A549 (cell line): ENCODE data around the gene C1orf21. TPM values are rescaled to one million over a fixed set of nuclear protein-coding genes. Genes with fewer than 3 reads are reported as not detected.

Experiments
- ATAC-seq, 2 experiments: fragments of 200-7000 bp in 1 of 2; fragments of >200 bp in 1 of 2; cut with Nextera tagmentation in 1 of 2; cut with Tn5 transposase in 1 of 2; 3 replicates each; pipeline versions ENCODE4 v1.8.0 to v1.9.1; 2018 to 2020; ENCODE audit warnings: mild to moderate bottlenecking in 1 of 2, moderate library complexity in 1 of 2
- CTCF ChIA-PET: fragments of 300-600 bp; sonication (Branson Sonifier 250); formaldehyde crosslinking; extraction: SDS; loops from one replicate; lab custom pipeline; 2021; ENCODE audit warnings: antibody characterized with exemption, inconsistent platforms; lab: Yijun Ruan, JAX
- POLR2A ChIA-PET: fragments of 350-600 bp; formaldehyde crosslinking; extraction: SDS; loops from one replicate; lab custom pipeline; 2021; ENCODE audit warnings: antibody characterized with exemption, inconsistent platforms; lab: Yijun Ruan, JAX
- DNase-seq, 2 experiments: peaks; one replicate each; pipeline versions ENCODE4 v3.0.0 to v3.0.0-alpha.2; 2011 to 2016; ENCODE audit warnings: low read depth in 1 of 2, low spot score in 1 of 2
- FAIRE-seq: peaks from 2 replicates; lab custom pipeline; 2011; peaks lifted over from hg19 to GRCh38; lab: Jason Lieb, UNC
- H3K27ac ChIP-seq, 2 experiments: fragments of >200 bp; sonication (Bioruptor Twin); formaldehyde crosslinking; 3 replicates each; pipeline ENCODE4 v1.5.1; 2016 to 2017
- H3K4me1 ChIP-seq: fragments of >200 bp; sonication (Bioruptor Twin); formaldehyde crosslinking; 3 replicates; pipeline ENCODE4 v1.6.1; 2016
- H3K4me2 ChIP-seq: fragments of >200 bp; sonication (Bioruptor Twin); formaldehyde crosslinking; 3 replicates; pipeline ENCODE4 v1.6.1; 2016
- H3K4me3 ChIP-seq: fragments of >200 bp; sonication (Bioruptor Twin); formaldehyde crosslinking; 3 replicates; pipeline ENCODE4 v1.5.1; 2016
- H3K9me3 ChIP-seq: fragments of >200 bp; sonication (Bioruptor Twin); formaldehyde crosslinking; 3 replicates; pipeline ENCODE4 v1.6.1; 2016
- BHLHE40 ChIP-seq: IDR thresholded peaks from 2 replicates; pipeline ENCODE4 v1.6.1; 2012; ENCODE audit warnings: low read depth, low read length, inconsistent platforms
- CEBPB ChIP-seq, 2 experiments: fragments of >200 bp in 1 of 2; sonication (Bioruptor Twin) in 1 of 2; formaldehyde crosslinking in 1 of 2; IDR thresholded peaks; 2 replicates each; pipeline ENCODE4 v1.6.1; 2012 to 2016
- FOSB ChIP-seq: fragments of 250-450 bp; sonication (Bioruptor Pico); IDR thresholded peaks from 2 replicates; pipeline ENCODE4 v1.5.0; 2020; ENCODE audit warnings: mild to moderate bottlenecking, moderate library complexity
- FOSL2 ChIP-seq, 2 experiments: fragments of 450-650 bp in 1 of 2; fragments of >200 bp in 1 of 2; sonication (Bioruptor Twin) in 1 of 2; formaldehyde crosslinking; IDR thresholded peaks; 2 replicates each; pipeline versions ENCODE4 v1.5.0 to v1.6.1; 2016 to 2020; ENCODE audit warnings: mild to moderate bottlenecking in 1 of 2, moderate library complexity in 1 of 2
- FOXS1 ChIP-seq: fragments of 250-450 bp; sonication (Bioruptor Pico); IDR thresholded peaks from 2 replicates; pipeline ENCODE4 v1.5.0; 2020; ENCODE audit warnings: mild to moderate bottlenecking, moderate library complexity
- HDAC2 ChIP-seq: fragments of 200-600 bp; sonication (generic); IDR thresholded peaks from 2 replicates; pipeline ENCODE4 v1.6.1; 2016
- HOXB5 ChIP-seq: fragments of 250-450 bp; sonication (Bioruptor Pico); IDR thresholded peaks from 2 replicates; pipeline ENCODE4 v1.5.0; 2020; ENCODE audit warnings: mild to moderate bottlenecking, moderate library complexity
- KDM1A ChIP-seq: fragments of 200-600 bp; sonication (generic); IDR thresholded peaks from 2 replicates; pipeline ENCODE4 v1.6.1; 2016; ENCODE audit warnings: low read depth, mild to moderate bottlenecking
- MAFK ChIP-seq: fragments of 450-650 bp; IDR thresholded peaks from 2 replicates; pipeline ENCODE4 v1.6.1; 2014; ENCODE audit not compliant: partially characterized antibody
- MYC ChIP-seq: IDR thresholded peaks from 2 replicates; pipeline ENCODE4 v1.6.1; 2012; ENCODE audit warnings: mild to moderate bottlenecking, inconsistent platforms, low read length, improper control_type of control experiment, borderline replicate concordance
- NPAS2 ChIP-seq: fragments of 250-450 bp; sonication (Bioruptor Pico); IDR thresholded peaks from 2 replicates; pipeline ENCODE4 v1.8.0; 2022; ENCODE audit warnings: mild to moderate bottlenecking, moderate library complexity, borderline replicate concordance
- NR3C1 ChIP-seq: fragments of >200 bp; sonication (Bioruptor Twin); formaldehyde crosslinking; IDR thresholded peaks from 3 replicates; pipeline ENCODE4 v1.6.1; 2017
- RNF2 ChIP-seq: fragments of 200-600 bp; sonication (generic); IDR thresholded peaks from 2 replicates; pipeline ENCODE4 v1.6.1; 2016; ENCODE audit warnings: low read depth, mild to moderate bottlenecking, antibody characterized with exemption, moderate library complexity, borderline replicate concordance
- SMC3 ChIP-seq: fragments of >200 bp; sonication (Bioruptor Twin); formaldehyde crosslinking; IDR thresholded peaks from 3 replicates; pipeline ENCODE4 v1.6.1; 2018; ENCODE audit warnings: inconsistent platforms
- TFCP2L1 ChIP-seq: fragments of 250-450 bp; sonication (Bioruptor Pico); IDR thresholded peaks from 2 replicates; pipeline ENCODE4 v1.5.0; 2021; ENCODE audit warnings: mild to moderate bottlenecking
- ZFP36 ChIP-seq: fragments of 450-650 bp; IDR thresholded peaks from 2 replicates; pipeline ENCODE4 v1.6.1; 2014; ENCODE audit warnings: borderline replicate concordance; ENCODE audit not compliant: partially characterized antibody
- ZNF302 ChIP-seq: fragments of 250-450 bp; sonication (Bioruptor Pico); IDR thresholded peaks from 2 replicates; pipeline ENCODE4 v1.9.0; 2021; ENCODE audit warnings: inconsistent platforms, mild to moderate bottlenecking, moderate library complexity
- WGBS: methylation state at CpG from one replicate; pipeline ENCODE4 v1.1.6; 2017; ENCODE audit errors: missing lambda C conversion rate; 5-methylcytosine and 5-hydroxymethylcytosine counted together
- polyA plus RNA-seq, 4 experiments: library from polyadenylated mRNA; depleted of rRNA in 3 of 4; stranded (reverse); fragments of >200 nt; fragmentation: RNase III in 1 of 4; extraction: RNeasy Plus Mini Kit Qiagen cat#74134 plus additional on column Dnase treatment in 1 of 4; gene quantifications; 2 replicates in 3 of 4; 3 replicates in 1 of 4; pipeline ENCODE4 v1.2.3, GENCODE V29; 2011 to 2017
- TF ChIP-seq, protein P1 (sequence below): IDR thresholded peaks from 2 replicates; pipeline ENCODE4 v1.6.1; 2012; ENCODE audit warnings: low read depth, borderline replicate concordance
- TF ChIP-seq, protein P2 (sequence below): fragments of >200 bp; sonication (Bioruptor Twin); formaldehyde crosslinking; IDR thresholded peaks from 3 replicates; pipeline ENCODE4 v1.6.1; 2016
- TF ChIP-seq, protein P3 (sequence below): fragments of 200-600 bp; sonication (generic); IDR thresholded peaks from 2 replicates; pipeline ENCODE4 v1.6.1; 2016; ENCODE audit warnings: antibody characterized with exemption, mild to moderate bottlenecking, moderate library complexity
- TF ChIP-seq, protein P4 (sequence below): fragments of 250-450 bp; sonication (Bioruptor Pico); IDR thresholded peaks from 2 replicates; pipeline ENCODE4 v1.5.0; 2021; ENCODE audit warnings: mild to moderate bottlenecking, moderate library complexity, borderline replicate concordance
- TF ChIP-seq, protein P5 (sequence below): fragments of 450-650 bp; IDR thresholded peaks from 2 replicates; pipeline ENCODE4 v1.6.1; 2014; ENCODE audit warnings: antibody characterized with exemption
- TF ChIP-seq, protein P6 (sequence below): IDR thresholded peaks from 2 replicates; pipeline ENCODE4 v1.6.1; 2012

The C1orf21 gene
- polyA plus RNA-seq, 2 of the 4 experiments (the other 2 are of a cell fraction): 11.4 to 11.6 TPM

DNA sequence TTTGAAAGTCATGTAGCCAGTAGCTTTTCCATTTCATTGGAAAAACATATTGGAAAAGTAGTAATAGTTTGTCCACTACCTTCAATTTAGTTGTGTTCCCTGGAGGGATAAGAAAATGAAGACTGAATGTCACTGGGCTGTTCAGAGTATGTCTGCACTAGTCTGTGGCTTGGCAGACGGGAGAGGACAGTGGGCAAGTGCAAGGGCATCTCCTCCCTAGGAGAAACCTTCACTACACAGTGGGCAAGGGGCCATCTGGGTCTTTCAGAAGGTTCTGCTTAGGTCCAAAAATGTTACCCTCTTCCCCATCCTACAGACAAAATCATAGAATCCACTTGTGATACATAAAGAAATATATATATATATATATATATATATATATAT, 118.1 kb downstream of the C1orf21 start:
- 73% methylated on average over 1 of the region's 1 CpG for WGBS
- Histone ChIP-seq H3K4me2 (no peak overlapping the region), H3K27ac (no peak overlapping the region)
- no peak for TF ChIP-seq MAFK
- no peak for TF ChIP-seq CEBPB (IDR thresholded peaks at IDR 0.05)
- TF ChIP-seq, protein P1, sequence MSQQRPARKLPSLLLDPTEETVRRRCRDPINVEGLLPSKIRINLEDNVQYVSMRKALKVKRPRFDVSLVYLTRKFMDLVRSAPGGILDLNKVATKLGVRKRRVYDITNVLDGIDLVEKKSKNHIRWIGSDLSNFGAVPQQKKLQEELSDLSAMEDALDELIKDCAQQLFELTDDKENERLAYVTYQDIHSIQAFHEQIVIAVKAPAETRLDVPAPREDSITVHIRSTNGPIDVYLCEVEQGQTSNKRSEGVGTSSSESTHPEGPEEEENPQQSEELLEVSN: no peak
- TF ChIP-seq TFCP2L1 (CRISPR knock-in tag): no peak
- TF ChIP-seq, protein P2, sequence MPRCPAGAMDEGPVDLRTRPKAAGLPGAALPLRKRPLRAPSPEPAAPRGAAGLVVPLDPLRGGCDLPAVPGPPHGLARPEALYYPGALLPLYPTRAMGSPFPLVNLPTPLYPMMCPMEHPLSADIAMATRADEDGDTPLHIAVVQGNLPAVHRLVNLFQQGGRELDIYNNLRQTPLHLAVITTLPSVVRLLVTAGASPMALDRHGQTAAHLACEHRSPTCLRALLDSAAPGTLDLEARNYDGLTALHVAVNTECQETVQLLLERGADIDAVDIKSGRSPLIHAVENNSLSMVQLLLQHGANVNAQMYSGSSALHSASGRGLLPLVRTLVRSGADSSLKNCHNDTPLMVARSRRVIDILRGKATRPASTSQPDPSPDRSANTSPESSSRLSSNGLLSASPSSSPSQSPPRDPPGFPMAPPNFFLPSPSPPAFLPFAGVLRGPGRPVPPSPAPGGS: no peak
- TF ChIP-seq, protein P3, sequence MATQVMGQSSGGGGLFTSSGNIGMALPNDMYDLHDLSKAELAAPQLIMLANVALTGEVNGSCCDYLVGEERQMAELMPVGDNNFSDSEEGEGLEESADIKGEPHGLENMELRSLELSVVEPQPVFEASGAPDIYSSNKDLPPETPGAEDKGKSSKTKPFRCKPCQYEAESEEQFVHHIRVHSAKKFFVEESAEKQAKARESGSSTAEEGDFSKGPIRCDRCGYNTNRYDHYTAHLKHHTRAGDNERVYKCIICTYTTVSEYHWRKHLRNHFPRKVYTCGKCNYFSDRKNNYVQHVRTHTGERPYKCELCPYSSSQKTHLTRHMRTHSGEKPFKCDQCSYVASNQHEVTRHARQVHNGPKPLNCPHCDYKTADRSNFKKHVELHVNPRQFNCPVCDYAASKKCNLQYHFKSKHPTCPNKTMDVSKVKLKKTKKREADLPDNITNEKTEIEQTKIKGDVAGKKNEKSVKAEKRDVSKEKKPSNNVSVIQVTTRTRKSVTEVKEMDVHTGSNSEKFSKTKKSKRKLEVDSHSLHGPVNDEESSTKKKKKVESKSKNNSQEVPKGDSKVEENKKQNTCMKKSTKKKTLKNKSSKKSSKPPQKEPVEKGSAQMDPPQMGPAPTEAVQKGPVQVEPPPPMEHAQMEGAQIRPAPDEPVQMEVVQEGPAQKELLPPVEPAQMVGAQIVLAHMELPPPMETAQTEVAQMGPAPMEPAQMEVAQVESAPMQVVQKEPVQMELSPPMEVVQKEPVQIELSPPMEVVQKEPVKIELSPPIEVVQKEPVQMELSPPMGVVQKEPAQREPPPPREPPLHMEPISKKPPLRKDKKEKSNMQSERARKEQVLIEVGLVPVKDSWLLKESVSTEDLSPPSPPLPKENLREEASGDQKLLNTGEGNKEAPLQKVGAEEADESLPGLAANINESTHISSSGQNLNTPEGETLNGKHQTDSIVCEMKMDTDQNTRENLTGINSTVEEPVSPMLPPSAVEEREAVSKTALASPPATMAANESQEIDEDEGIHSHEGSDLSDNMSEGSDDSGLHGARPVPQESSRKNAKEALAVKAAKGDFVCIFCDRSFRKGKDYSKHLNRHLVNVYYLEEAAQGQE: no peak
- no peak for TF ChIP-seq ZFP36
- TF ChIP-seq, protein P4, sequence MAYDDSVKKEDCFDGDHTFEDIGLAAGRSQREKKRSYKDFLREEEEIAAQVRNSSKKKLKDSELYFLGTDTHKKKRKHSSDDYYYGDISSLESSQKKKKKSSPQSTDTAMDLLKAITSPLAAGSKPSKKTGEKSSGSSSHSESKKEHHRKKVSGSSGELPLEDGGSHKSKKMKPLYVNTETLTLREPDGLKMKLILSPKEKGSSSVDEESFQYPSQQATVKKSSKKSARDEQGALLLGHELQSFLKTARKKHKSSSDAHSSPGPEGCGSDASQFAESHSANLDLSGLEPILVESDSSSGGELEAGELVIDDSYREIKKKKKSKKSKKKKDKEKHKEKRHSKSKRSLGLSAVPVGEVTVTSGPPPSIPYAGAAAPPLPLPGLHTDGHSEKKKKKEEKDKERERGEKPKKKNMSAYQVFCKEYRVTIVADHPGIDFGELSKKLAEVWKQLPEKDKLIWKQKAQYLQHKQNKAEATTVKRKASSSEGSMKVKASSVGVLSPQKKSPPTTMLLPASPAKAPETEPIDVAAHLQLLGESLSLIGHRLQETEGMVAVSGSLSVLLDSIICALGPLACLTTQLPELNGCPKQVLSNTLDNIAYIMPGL: no peak
- no peak for TF ChIP-seq HOXB5 (CRISPR knock-in tag)
- no peak for TF ChIP-seq FOXS1
- TF ChIP-seq, all 56 proteins: peak for 0
- H3K4me3 ChIP-seq: no peak overlapping the region
- H3K4me1 ChIP-seq: peaks cover 18% of the 10 kb centered on the region
- POLR2A ChIA-PET: no interaction called here
- no peak for ATAC-seq
- no peak for FAIRE-seq
- H3K9me3 ChIP-seq: no peaks in the 10 kb centered on the region
- DNase-seq: no peak
- CTCF ChIA-PET: no interaction called here

DNA sequence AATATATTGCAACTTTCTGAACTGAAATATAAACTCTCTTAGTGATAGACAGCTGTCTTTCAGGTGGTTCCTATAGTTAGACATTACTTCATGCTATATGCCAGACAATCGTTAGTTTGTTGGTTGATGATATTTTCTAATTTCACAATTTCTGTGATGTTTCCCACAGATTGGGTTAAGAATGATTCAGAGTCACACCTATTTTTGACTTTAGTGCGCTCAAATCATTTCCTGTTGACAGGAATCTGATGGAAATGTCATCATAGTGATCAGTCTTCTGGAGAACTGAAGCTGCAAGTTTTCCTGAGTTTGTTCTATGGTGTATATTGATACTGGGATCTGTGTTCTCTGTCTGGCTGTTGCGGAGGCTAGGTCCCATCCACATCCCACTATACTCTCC, 119.7 kb downstream of the C1orf21 start:
- ChIA-PET POLR2A (no interaction called here), CTCF (no interaction called here)
- no peak for DNase-seq
- Histone ChIP-seq H3K4me1 (peaks cover 18% of the 10 kb centered on the region), H3K4me2 (no peak overlapping the region), H3K27ac (no peak overlapping the region), H3K4me3 (no peak overlapping the region), H3K9me3 (no peaks in the 10 kb centered on the region)
- WGBS: 84% methylated on average over 3 of the region's 3 CpGs
- FAIRE-seq: peak; percentile 39
- TF ChIP-seq FOSB (CRISPR knock-in tag) (no peak), HDAC2 (no peak), KDM1A (no peak), ZFP36 (no peak), RNF2 (no peak), MYC (no peak), NPAS2 (CRISPR knock-in tag) (no peak), FOSL2 (IDR thresholded peaks at IDR 0.05) (no peak), FOSL2 (CRISPR knock-in tag; IDR thresholded peaks at IDR 0.05) (no peak), ZNF302 (CRISPR knock-in tag) (no peak), BHLHE40 (no peak), NR3C1 (no peak), SMC3 (no peak)
- TF ChIP-seq, protein P5, sequence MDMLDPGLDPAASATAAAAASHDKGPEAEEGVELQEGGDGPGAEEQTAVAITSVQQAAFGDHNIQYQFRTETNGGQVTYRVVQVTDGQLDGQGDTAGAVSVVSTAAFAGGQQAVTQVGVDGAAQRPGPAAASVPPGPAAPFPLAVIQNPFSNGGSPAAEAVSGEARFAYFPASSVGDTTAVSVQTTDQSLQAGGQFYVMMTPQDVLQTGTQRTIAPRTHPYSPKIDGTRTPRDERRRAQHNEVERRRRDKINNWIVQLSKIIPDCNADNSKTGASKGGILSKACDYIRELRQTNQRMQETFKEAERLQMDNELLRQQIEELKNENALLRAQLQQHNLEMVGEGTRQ: no peak
- TF ChIP-seq, protein P1: no peak
- TF ChIP-seq, protein P6, sequence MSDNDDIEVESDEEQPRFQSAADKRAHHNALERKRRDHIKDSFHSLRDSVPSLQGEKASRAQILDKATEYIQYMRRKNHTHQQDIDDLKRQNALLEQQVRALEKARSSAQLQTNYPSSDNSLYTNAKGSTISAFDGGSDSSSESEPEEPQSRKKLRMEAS: no peak
- TF ChIP-seq, all 56 proteins: peak for 0
- no peak for ATAC-seq
